Fibroblast of lung (primary cell): Measurements from ENCODE around the gene UBN1.

ENCODE experiments used
- EZH2 ChIP-seq: IDR thresholded peaks from 2 replicates; pipeline ENCODE4 v1.5.1; 2012; ENCODE audit warnings: low read length, control low read depth, mild to moderate bottlenecking; ENCODE audit errors: missing control alignments
- TF ChIP-seq, protein P1 (sequence below), 2 donors: IDR thresholded peaks in 1 of 2; conservative IDR thresholded peaks in 1 of 2; 1 replicate in 1 of 2; 2 replicates in 1 of 2; pipeline ENCODE4 v1.5.1; 2011 to 2012; ENCODE audit warnings: low read length in 2 of 2, control low read depth in 1 of 2, inconsistent platforms in 1 of 2, low read depth in 1 of 2, mild to moderate bottlenecking in 1 of 2

DNA sequence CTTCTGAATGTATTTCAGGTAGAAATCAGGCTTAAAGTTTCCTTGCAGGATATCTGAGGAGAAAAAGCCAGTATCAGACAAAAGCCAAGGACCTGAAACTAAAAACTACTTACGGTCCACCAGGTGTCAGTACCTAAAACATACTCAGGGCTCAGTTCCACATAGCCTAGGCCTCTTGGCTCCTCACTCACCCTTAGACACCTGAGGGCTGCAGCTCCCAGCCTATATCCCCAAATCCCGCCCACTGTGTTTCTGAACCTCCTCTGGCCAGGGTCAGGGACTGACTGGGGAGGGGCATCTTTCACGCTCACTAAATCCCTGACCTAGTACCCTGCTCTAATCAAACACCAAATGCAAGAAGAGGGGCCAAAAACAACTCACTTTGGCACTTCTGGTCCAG, 36.0 kb upstream of the UBN1 start:
- TF ChIP-seq, protein P1, sequence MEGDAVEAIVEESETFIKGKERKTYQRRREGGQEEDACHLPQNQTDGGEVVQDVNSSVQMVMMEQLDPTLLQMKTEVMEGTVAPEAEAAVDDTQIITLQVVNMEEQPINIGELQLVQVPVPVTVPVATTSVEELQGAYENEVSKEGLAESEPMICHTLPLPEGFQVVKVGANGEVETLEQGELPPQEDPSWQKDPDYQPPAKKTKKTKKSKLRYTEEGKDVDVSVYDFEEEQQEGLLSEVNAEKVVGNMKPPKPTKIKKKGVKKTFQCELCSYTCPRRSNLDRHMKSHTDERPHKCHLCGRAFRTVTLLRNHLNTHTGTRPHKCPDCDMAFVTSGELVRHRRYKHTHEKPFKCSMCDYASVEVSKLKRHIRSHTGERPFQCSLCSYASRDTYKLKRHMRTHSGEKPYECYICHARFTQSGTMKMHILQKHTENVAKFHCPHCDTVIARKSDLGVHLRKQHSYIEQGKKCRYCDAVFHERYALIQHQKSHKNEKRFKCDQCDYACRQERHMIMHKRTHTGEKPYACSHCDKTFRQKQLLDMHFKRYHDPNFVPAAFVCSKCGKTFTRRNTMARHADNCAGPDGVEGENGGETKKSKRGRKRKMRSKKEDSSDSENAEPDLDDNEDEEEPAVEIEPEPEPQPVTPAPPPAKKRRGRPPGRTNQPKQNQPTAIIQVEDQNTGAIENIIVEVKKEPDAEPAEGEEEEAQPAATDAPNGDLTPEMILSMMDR (conservative IDR thresholded peaks at IDR 0.05 in 1 of 2, IDR thresholded peaks at IDR 0.05 in 1 of 2; ENCODE audit: low read depth in 1 of 2, low read length in 2 of 2): no peak
- no peak for TF ChIP-seq EZH2
